ENCODE measurements around the gene VMP1. TPM values are rescaled to one million over a fixed set of nuclear protein-coding genes. Genes with fewer than 3 reads are reported as not detected.

The VMP1 gene
- total and polyA plus RNA-seq, 4 donors, result 43.3 to 507 (median 352) TPM

DNA sequence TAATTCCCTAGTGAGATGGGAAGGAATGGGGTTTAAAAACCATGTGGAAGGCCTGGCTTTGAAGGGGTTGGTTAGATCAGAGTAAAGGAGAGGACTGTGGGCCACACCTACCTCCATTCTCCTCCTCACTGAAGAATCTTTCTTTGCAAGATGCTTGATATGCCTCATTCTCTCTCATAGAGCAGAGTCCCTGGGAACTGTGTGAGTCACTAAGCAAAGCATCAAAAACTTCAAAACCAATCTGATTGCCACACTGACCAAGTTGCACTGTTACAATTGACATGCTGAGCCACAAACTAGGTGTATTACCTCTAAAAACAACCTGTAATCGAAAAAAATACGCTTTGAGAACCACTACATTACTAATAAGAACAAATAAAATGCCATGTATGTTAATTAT lies 183.3 kb downstream of the VMP1 start:
- Histone ChIP-seq H3K4me3 (ENCODE audit: low read length in 2 of 2) (no peak overlapping the region), H3K36me3 (ENCODE audit: control insufficient read depth in 1 of 2, insufficient read depth in 2 of 2, low read length in 1 of 2) (peaks cover 0 to 3% of the 10 kb centered on the region in 2 donors), H3K27me3 (ENCODE audit: control insufficient read depth in 1 of 2, insufficient read depth in 2 of 2, low read length in 1 of 2) (peaks cover 0 to 1% of the 10 kb centered on the region in 2 donors), H3K4me1 (ENCODE audit: control insufficient read depth in 1 of 2, insufficient read depth in 2 of 2, low read length in 2 of 2) (peaks cover 0 to 3% of the 10 kb centered on the region in 2 donors), H3K9me3 (ENCODE audit: control insufficient read depth, low read length) (no peaks in the 10 kb centered on the region), H3K27ac (ENCODE audit: low read depth in 1 of 2, low read length in 2 of 2) (no peak overlapping the region)
- DNase-seq (no peak), ATAC-seq (ENCODE audit: low FRiP score) (no peak)
- 96% methylated on average over 2 of the region's 2 CpGs for WGBS, 2 donors
- intact Hi-C loops (cut with DNase I), result no loop called here

Small RNAs within 50 kb of the gene (microRNA-seq; reads per million reads assigned to microRNA genes)
- gene MIR21, result 52,469 to 244,550 reads per million in 2 donors

Other genes with a start within 250 kb of the VMP1 start
- gene DHX40, start 142.0 kb upstream of the VMP1 start, total RNA-seq, result 10 to 100 TPM; 29.3 to 34.0 TPM
- 10 to 100 TPM; 17.3 to 26.5 TPM for gene DHX40, start 142.0 kb upstream of the VMP1 start, polyA plus RNA-seq
- gene CLTC, start 87.8 kb upstream of the VMP1 start, total RNA-seq, result 100 to 1,000 TPM; 243 to 289 TPM
- 10 to 100 TPM; 37.4 to 87.3 TPM for gene CLTC, start 87.8 kb upstream of the VMP1 start, polyA plus RNA-seq
- 10 to 100 TPM; 14.8 to 19.6 TPM for gene PTRH2, start 224 bp upstream of the VMP1 start, total RNA-seq
- 10 to 100 TPM; 13.4 to 16.8 TPM for gene PTRH2, start 224 bp upstream of the VMP1 start, polyA plus RNA-seq
- gene TUBD1, start 185.3 kb downstream of the VMP1 start, total RNA-seq, result 10 to 100 TPM in 1 of 2 donors, 1 to 10 TPM in 1; 9.4 to 12.0 TPM
- 1 to 10 TPM; 6.6 to 8.4 TPM for gene TUBD1, start 185.3 kb downstream of the VMP1 start, polyA plus RNA-seq
- gene RPS6KB1, start 185.5 kb downstream of the VMP1 start, total RNA-seq, result 10 to 100 TPM; 40.9 to 51.0 TPM
- gene RPS6KB1, start 185.5 kb downstream of the VMP1 start, polyA plus RNA-seq, result 10 to 100 TPM in 1 of 2 donors, 1 to 10 TPM in 1; 9.6 to 10.4 TPM